ENCODE measurements around the gene PHLDB1.
"Not testable (repeated sequence)": the region's sequence is repeated elsewhere in the genome, so short reads cannot be mapped to it uniquely, and the experiment has no call there.

Gene PHLDB1

DNA sequence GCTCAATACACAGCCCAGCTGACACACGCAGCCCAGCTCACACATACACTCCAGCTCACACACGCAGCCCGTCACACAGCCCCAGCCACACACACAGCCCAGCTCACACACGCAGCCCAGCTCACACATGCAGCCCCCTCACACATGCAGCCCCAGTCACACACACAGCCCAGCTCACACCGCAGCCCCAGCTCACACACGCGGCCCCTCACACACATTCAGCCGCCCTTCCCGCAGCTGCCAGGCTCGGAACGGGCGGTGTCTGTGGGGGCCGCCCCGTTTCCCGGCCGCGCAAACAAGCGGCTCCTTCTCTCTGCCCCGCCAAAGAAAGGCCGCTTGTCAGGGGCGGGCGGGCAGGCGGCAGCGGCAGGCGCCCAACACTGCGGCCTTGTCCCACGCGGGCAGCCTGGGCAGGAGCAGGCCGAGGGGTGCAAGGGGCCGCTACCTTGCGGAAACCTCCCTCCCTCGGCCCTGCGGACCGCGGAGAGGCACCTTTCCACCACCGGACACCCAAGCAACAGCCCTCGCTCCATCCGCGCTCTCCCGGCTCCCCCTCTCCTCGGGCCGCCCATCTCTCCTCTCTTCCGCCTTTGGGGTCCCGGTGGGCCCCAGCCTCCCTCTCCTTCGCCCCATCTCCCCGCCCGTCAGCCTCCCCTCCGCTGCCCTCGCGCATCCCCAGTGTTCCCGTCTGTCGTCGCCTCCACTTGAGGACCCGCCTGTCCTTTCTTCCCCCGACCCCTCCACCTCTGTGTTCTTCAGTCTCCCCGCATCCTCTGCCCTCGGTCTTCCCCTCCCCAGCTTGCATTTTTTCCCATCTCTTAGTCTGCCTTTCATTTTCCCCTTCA is 2.2 kb downstream of the PHLDB1 start:
- no peak for DNase-seq
- H3K27me3 ChIP-seq (replicated peaks): no peaks in the 10 kb centered on the region
- H3K27ac ChIP-seq: peak overlapping the region; percentile 89
- in situ Hi-C loops (cut with HindIII; ENCODE audit: low pct_ligation_motif_present, low sequenced_read_pairs): no loop called here
- TF ChIP-seq, protein P1, sequence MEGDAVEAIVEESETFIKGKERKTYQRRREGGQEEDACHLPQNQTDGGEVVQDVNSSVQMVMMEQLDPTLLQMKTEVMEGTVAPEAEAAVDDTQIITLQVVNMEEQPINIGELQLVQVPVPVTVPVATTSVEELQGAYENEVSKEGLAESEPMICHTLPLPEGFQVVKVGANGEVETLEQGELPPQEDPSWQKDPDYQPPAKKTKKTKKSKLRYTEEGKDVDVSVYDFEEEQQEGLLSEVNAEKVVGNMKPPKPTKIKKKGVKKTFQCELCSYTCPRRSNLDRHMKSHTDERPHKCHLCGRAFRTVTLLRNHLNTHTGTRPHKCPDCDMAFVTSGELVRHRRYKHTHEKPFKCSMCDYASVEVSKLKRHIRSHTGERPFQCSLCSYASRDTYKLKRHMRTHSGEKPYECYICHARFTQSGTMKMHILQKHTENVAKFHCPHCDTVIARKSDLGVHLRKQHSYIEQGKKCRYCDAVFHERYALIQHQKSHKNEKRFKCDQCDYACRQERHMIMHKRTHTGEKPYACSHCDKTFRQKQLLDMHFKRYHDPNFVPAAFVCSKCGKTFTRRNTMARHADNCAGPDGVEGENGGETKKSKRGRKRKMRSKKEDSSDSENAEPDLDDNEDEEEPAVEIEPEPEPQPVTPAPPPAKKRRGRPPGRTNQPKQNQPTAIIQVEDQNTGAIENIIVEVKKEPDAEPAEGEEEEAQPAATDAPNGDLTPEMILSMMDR (IDR thresholded peaks at IDR 0.05; ENCODE audit: low read depth, low read length, missing control alignments): no peak
- H3K4me3 ChIP-seq (ENCODE audit: low read depth, low read length): peak overlapping the region; percentile 85
- peaks cover 4% of the 10 kb centered on the region for H3K36me3 ChIP-seq (replicated peaks)

DNA sequence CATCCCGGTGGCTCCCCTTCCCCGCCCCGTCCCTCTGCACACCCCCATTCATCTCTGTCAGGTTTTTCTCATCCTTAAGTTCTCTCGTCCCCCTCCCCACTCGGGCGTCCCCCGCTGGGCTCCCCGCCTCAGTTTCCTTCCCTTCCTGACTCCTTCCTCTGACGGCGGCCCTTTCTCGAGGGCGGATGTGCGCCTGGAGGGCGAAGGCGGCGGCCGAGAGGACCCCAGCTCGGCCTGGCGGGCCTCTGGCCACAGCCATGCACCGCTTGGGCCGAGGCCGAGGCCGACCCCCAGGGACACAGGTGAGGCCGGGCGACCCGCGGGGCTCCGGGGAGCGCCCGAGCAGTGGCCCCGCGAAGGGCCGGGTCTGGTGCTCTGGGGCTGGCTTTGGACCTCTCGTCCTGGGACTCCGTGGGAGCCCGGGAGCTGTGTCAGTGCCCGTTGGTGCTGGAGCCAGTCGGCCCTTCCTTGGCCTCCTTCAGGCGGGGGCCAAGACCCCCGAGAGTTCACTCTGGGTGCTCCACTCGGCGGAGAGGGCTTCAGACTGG is 2.9 kb downstream of the PHLDB1 start:
- no peak for DNase-seq
- H3K4me3 ChIP-seq (ENCODE audit: low read depth, low read length): peak overlapping the region; percentile 85

DNA sequence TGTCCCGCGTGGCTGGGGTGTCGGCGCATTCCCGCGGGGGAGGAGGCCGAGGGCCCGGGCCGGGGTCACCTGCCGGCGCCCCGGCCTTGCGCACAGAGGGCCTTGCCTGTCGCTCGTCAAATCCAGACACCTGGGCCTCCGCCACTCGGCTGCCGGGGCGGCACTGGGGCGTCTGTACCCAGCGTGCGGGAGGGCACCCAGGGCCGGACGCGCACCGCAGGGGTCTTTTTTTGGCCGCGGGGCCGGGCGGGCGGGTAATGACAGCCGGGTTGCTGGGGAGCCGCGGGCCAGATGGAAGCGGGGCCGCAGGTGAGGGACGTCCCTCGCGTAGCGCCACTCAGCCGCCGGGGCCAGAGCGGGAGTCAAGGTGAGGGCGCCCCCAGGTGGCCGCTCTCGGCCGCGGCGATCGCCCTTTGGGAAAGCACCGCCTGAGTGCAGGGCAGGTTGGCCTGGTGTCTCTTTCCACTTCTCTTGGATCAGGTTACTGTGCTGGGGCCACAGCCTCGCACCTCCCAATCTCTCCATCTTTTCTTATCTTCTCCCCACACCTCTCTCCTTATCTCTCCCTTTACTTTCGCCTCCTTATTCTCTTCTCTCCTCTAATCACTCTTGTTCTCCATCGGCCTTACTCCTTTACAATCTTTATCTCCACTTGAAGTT is 3.5 kb downstream of the PHLDB1 start:
- Histone ChIP-seq H3K27me3 (replicated peaks) (no peaks in the 10 kb centered on the region), H3K27ac (peak overlapping the region; percentile 14)
- DNase-seq: peak; percentile 61

More for the DNA sequence above, 2.9 kb downstream of the PHLDB1 start:
- TF ChIP-seq, protein P1 (IDR thresholded peaks at IDR 0.05; ENCODE audit: low read depth, low read length, missing control alignments): no peak
- in situ Hi-C loops (cut with HindIII; ENCODE audit: low pct_ligation_motif_present, low sequenced_read_pairs): no loop called here
- Histone ChIP-seq H3K36me3 (replicated peaks) (peaks cover 9% of the 10 kb centered on the region), H3K27ac (peak overlapping the region; percentile 10), H3K27me3 (replicated peaks) (no peaks in the 10 kb centered on the region)

DNA sequence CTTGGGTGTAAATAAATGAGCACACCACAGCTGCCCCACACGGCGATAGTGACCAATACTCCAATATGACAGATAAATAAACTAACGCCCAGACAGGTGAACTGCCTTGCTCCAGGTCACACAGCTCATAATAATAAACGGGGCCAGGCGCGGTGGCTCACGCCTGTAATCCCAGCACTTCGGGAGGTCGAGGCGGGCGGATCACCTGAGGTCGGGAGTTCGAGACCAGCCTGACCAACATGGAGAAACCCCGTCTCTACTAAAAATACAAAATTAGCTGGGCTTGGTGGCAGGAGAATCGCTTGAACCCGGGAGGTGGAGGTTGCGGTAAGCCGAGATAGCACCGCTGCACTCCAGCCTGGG is 4.0 kb downstream of the PHLDB1 start:
- Histone ChIP-seq H3K27ac (peak overlapping the region; percentile 14), H3K36me3 (replicated peaks) (peaks cover 19% of the 10 kb centered on the region), H3K4me3 (ENCODE audit: low read depth, low read length) (peak overlapping the region; percentile 85)
- in situ Hi-C loops (cut with HindIII; ENCODE audit: low pct_ligation_motif_present, low sequenced_read_pairs); DNase-seq; H3K27me3 ChIP-seq (replicated peaks): not testable (repeated sequence)

More for the DNA sequence above, 3.5 kb downstream of the PHLDB1 start:
- Histone ChIP-seq H3K36me3 (replicated peaks) (peaks cover 13% of the 10 kb centered on the region), H3K4me3 (ENCODE audit: low read depth, low read length) (peak overlapping the region; percentile 85)
- in situ Hi-C loops (cut with HindIII; ENCODE audit: low pct_ligation_motif_present, low sequenced_read_pairs): no loop called here
- TF ChIP-seq, protein P1 (IDR thresholded peaks at IDR 0.05; ENCODE audit: low read depth, low read length, missing control alignments): peak; percentile 83

DNA sequence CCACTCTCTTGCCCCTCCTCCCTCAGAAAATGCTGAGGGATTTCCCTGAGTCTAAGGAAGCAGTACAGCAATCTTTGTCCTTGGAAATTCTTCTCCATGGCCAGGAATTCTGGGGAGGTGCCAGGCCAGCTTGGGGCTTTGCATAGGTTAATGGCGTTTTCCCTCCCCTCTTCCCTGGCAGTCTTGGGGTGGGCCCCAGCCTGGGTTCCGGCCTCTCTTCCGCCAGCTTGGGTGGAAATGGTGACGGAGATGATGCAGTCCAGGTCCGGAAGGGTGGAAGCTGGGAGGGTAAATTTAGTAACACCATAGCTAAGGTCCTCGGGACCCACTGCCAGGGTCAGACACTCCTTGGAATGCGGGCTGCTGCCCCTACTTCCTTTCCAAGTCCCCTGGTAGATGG is 5.0 kb downstream of the PHLDB1 start:
- no peaks in the 10 kb centered on the region for H3K27me3 ChIP-seq (replicated peaks)
- H3K27ac ChIP-seq: no peak overlapping the region
- no peak for DNase-seq
- in situ Hi-C loops (cut with HindIII; ENCODE audit: low pct_ligation_motif_present, low sequenced_read_pairs): no loop called here
- peaks cover 26% of the 10 kb centered on the region for H3K36me3 ChIP-seq (replicated peaks)
- TF ChIP-seq, protein P1 (IDR thresholded peaks at IDR 0.05; ENCODE audit: low read depth, low read length, missing control alignments): no peak
- H3K4me3 ChIP-seq (ENCODE audit: low read depth, low read length): peak overlapping the region; percentile 5

DNA sequence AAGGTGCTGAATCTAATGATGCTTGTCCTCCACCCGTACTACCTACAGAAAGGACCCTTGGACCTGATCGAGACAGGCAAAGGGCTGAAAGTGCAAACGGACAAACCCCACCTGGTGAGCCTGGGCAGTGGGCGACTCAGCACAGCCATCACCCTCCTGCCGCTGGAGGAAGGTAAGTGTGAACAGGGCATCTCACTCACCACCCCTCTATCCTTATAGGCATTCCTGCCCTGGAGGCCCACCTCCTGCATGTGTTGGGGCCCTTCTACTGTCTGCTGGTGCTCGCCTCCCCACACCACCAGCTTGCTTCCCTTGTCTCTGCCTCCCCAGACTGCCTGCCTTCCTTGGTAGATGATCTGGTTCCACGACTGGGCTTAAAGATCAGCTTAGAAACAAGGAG is 7.1 kb downstream of the PHLDB1 start:
- no peak for DNase-seq
- Histone ChIP-seq H3K27ac (no peak overlapping the region), H3K4me3 (ENCODE audit: low read depth, low read length) (no peak overlapping the region), H3K36me3 (replicated peaks) (peaks cover 31% of the 10 kb centered on the region), H3K27me3 (replicated peaks) (no peaks in the 10 kb centered on the region)
- TF ChIP-seq, protein P1 (IDR thresholded peaks at IDR 0.05; ENCODE audit: low read depth, low read length, missing control alignments): no peak
- in situ Hi-C loops (cut with HindIII; ENCODE audit: low pct_ligation_motif_present, low sequenced_read_pairs): no loop called here

Measured in brain microvascular endothelial cell (primary cell).